Fibroblast of skin of abdomen (primary cell): ENCODE measurements around the gene CPNE7.
A peak's percentile ranks its signal among the peaks of the same experiment; 100 is the strongest.
"Not testable (repeated sequence)": the region's sequence is repeated elsewhere in the genome, so short reads cannot be mapped to it uniquely, and the experiment has no call there.

ENCODE experiments used
- DNase-seq: peaks from one replicate; pipeline ENCODE4 v3.0.0-alpha.2; 2013

The CPNE7 gene

DNA sequence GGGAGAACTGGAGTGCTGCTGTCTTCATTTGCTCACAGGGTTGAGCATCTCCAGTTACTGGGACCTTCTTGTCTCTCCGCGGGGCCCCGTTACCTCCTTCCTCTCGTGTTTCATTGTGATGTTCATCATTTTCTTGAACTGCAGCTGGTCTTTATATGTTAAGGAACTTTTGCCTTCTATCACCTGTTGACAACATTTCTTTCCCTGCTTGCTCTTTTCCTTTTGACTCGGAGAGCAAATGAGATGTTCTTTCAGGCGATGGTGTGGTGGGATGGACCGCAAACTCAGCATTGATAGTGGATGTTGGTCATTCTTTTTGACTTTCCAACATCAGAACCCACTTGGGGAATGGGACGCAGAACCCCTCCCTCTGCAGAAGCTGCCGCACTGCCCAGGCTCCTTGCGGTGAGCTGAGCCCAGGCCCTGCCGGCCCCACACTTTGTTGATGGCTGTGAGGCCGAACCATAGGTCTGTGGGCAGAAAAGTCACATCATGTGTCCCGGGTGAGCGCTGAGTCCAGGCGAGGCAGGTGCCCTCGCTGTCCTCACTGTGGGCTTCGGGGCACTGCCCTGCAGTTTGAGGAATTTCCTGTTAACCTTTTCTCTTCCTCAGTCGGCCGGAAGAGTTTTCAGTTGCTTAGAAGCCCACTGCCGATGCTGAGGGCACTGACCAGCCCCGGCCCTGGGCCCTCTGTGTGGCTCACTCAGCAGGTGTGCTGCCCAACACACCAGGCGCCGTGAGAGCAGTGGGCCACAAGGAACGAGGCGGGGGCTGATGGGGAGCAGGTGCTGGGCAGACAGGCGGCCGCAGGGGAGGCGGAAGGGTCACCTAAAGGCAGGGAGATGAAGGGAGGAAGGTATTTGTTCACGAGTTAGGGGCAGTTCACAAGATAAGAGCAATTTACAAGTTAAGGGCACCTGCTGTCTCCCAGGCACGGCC, 7.6 kb upstream of the CPNE7 start:
- no peak for DNase-seq

DNA sequence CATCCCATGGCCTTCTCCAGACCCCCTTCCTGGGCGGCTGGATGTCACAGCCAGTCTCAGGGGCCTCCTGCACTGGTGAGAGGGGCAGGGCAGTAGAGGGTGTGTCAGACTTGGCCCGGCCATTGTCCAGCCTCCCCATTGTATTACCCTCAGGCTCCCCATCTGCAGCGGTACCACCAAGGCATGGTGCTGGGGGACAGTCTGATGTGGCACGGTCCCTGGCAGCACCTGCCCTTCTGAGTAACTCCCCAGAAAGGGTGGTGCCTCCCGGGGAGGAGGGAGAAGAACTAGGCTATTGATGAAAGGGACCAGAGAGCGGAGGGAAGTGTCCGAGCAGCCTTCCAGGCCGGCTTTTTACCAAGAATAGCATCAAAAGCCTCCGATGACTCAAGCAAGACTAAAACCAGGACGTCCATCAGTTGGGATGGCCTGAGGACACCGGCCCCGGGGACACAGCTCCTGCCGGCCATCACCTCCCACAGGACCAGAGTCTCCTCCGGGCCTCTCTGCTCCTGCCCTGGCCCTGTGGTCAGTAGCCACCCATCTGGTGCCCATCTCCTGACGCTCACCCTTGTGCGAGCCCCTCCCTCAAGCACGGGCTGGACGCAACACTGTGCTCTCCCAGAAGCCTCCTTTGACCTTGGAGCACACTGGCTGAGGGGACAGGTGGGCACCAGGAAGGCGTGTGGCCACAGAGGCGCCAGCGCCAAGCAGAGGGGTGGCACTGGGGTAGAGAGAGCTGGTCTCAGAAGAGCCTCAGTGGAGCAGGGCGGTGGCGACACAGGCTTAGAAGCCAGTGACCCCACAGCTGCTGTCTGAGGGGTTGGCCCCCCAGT, 5.8 kb upstream of the CPNE7 start:
- DNase-seq: no peak

DNA sequence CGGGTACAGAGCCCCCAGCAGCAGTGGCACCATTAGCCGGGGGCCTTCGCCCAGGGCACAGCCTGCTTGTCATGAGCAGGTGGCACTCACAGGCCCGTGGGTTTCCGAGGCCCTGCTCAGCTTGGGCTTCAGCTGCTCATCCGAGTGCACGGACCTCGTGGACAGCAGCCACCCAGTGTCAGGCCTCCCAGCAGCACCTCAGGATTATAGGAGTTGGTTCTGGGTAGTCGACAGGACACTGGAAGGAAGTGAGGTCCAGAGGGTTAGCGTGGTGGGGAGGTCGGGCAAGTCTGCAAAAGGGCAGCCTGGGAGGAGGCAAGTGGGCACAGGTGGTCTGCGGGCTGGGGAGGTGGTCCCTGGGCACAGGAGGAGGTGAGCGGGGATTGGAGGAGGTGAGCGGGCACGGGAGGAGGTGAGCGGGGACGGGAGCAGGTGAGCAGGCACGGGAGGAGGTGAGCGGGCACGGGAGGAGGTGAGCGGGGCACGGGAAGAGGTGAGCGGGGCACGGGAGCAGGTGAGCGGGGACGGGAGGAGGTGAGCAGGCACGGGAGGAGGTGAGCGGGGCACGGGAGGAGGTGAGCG, 5.1 kb upstream of the CPNE7 start:
- no peak for DNase-seq

DNA sequence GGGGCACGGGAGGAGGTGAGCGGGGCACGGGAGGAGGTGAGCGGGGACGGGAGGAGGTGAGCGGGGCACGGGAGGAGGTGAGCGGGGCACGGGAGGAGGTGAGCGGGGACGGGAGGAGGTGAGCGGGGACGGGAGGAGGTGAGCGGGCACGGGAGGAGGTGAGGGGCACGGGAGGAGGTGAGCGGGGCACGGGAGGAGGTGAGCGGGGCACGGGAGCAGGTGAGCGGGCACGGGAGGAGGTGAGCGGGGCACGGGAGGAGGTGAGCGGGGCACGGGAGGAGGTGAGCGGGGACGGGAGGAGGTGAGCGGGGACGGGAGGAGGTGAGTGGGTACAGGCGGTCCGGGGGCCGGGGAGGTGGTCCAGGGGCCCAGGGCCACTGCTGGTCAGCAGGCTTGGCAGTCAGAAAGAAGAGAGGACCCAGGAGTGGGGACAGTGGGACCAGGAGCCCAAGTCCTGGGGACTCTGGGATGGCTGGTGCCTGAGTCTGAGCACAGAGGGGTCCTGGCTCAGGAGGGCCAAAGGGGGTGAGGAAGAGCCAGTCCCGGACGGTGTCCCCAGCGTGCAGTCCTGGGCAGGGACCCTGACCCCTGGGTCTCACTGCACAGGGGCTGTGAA, 4.5 kb upstream of the CPNE7 start:
- DNase-seq: not testable (repeated sequence)

DNA sequence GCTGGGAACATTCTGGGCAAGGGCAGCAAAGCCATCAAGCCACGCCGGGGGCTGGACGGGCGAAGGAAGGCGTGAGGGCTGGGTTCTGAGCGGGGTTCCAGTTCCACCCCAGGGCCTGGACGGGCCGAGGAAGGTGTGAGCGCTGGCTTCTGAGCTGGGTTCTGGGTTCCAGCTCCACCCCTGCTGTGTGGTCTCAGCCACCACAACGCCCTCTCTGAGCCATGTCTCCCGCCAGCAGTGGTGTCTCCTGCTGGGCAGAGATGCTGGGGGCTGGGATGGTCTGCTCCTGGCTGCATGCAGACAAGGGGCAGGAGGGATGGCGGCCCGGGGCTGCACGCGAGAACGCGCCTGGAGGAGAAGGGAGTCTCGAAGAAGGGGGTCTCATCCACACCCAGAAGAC, 3.9 kb upstream of the CPNE7 start:
- no peak for DNase-seq

DNA sequence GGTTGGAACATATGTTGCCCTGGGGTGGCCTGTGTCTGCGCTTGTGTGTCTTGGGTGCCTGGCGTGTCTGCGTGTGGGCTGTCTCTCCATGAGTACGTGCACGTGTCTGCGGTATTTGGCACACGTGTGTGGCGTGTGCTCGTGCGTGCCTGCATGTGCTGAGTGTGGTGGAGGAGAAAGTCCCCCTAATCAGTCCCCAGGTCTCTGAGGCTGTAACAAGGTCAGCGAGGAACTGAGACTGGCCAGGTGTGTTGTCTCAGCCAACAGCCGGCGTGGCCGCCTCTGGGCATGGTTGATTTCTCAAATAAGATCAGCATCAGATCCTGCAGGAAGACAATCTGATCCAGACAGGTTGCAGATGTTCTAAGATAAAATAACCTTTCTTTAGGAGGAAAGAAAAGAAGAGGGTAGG, 3.5 kb upstream of the CPNE7 start:
- no peak for DNase-seq

DNA sequence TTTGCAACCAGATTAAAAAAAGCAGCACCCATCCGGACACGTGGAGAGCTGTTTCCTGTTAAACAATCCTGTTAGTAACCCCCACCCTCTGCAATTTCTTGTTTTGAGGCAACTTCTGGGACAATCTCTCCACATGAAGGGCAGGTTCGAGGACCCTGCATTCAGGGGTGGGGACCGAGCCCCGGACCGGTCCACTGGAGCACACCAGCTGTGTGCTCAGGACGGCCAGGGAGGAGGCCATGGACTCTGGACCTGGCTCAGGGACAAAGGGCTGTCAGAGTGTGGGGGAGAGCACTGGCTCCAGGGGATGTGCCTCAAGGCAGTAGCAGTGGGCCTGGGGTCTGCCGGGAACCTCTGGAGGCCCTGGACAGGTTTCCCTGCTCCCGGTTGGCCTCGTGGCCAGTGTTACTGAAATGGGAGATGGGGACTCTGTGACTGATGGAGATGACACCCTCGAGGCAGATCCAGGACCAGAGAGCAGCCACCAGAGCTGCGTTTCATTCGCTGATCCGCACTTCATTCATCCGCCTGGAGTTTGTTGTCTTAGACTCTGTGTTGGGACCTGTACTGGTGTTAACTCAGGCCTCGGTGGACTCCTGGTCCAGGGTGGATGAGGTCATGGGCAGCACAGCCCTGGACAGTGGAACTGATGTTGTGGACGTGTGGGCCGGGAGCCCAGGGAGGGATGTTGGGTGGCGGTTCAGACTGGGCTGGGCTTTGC, 2.9 kb upstream of the CPNE7 start:
- DNase-seq: no peak

DNA sequence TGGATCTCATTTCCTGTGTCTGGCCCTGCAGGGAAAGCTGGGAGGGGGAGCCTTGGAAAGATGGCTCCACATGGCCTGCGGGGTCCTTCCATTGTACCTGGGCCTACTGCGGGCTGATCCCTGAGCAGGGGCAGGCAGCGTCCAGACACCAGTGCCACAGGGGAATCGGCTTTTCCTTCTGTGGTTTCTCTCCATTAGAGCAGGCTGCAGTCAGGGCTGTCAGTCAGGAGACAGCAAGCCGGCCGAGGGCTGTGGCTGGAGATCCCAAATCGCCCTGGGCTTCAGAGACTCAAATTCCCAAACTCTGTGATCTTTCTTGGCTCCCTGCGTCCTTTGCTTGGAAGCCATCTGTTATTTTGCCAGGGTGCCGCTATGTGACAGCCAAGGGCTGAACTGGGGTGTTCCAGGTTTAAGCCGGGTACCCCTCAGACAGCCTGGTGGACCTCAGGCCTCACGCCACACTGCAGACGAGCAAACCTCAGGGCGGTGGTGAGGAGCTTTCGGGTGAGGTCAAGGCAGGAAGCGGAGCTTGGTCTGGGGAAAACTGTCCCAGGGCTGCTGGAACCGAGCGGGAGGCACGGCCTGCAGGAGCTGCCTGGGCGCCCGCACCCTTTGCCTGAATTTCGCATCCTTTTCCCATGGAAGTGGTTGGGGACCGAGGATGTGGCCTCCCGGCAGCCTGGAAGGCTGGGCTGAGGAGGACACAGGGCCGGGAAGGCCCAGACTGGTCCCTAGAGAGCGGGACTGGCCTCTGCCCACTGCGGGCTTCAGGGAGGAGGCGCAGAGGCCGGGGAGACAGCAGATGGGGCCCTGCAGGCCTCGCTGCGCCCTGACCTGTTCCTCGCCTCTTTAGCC, 1.5 kb upstream of the CPNE7 start:
- no peak for DNase-seq

DNA sequence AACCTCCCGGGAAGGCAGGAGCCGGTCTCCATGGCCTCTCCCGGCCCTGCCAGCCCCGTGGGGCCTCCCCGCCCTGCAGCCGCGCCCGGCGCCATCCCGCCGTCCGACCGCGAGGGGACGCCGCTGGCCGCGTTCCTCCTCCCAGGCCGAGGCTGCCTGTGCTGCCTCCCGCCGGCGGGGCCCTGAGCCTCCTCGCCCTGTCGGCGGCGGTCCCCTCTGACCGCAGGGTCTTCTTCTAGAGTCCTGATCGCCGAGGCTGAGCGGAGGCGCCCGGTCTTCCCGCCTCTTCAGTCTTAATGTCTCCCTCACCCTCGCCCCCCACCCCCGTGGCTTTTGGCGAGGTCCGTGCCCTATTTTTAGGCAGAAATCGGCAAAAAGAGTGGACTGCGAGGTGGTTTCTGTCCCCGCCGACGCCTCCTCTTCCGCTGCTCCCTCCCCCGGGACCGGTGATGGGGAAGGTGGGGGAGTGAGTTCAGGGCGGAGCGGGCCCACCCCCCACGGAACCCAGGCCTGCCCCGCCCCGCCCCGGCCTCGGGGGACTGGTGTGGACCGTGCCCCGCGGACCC, 794 bp upstream of the CPNE7 start:
- DNase-seq: peak; percentile 67

DNA sequence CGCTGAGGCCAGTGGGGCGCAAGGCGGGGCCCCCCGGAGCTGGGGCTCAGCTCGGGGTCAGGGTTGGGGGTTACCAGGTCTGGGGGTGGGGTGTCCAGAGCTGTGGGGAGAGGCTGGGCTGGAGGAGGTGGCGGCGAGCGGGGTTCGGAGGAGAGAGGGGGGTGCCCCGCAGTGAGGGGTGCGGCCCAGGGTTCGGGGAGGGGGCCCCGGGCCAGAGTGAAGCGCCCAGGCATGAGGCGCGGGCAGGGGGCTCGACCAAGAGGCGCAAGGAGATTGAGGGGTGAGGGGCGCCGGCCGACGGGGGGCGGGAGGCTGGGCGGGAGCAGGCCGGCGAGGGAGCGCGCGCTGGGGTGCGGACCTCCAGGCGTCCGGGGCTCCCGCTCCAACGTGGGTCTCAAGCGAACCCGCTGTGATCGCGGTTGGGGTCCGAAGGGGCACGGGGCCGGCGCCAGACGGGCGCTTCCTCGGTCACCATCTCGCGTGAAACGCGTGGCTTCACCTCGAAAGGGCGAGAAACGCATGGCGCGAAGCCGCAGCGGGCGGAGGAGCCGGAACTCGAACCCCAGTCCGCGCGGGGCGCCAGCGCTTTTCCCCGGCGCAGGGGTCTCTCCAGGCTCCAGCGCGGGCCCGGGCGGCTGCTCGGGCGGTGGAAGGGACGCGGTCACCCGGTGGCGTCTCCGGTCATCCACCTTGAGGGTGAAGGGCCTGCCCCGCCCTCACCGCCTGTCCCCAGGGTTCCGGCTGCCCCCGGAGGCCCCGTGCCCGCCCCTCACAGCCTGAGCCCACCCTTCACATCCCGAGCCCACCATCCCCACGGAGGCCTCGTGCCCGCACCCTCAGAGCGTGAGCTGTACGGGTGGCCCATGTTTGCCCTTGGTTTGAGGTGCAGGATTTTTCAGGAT, 846 bp downstream of the CPNE7 start:
- DNase-seq: no peak

DNA sequence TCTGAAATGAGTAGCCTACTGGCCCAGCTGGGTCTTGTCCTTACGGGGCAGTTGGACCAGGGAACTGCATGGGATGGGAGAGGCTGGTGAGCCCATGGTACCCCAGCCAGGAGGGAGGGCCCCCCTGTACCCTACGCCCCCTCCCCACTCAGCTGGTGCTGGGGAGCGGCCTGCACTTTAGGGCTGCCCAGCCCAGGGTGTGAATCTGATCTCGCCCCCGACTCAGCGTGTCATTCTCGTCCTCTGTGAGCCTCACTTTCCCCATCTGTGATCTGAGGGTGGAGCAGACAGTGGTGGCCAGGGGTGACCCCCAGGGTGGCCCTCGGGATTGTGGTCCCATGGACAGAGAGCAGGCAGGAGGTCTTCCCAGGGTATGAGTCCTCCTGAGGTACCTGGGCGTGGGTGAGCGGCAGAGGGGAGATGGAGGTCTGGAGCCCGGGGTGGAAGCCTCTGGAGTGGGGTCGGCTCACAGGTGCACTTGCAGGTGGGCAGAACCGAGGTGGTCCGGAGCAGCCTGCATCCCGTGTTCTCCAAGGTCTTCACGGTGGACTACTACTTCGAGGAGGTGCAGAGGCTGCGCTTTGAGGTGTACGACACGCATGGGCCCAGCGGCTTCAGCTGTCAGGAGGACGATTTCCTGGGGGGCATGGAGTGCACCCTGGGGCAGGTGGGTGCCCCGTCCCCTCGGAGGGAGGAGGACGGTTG, 1.6 kb downstream of the CPNE7 start:
- DNase-seq: no peak

DNA sequence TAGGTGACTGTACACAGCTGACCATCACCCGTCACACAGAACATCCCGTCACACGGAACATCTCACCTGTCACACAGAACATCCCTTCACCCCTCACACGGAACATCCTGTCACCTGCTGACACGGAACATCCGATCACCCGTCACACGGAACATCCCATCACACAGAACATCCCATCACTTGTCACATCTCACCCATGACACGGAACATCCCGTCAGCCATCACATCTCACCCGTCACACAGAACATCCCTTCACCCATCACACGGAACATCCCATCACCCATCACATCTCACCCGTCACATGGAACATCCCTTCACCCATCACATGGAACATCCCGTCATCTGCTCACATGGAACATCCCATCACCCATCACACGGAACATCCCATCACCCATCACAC, 3.8 kb downstream of the CPNE7 start:
- no peak for DNase-seq

DNA sequence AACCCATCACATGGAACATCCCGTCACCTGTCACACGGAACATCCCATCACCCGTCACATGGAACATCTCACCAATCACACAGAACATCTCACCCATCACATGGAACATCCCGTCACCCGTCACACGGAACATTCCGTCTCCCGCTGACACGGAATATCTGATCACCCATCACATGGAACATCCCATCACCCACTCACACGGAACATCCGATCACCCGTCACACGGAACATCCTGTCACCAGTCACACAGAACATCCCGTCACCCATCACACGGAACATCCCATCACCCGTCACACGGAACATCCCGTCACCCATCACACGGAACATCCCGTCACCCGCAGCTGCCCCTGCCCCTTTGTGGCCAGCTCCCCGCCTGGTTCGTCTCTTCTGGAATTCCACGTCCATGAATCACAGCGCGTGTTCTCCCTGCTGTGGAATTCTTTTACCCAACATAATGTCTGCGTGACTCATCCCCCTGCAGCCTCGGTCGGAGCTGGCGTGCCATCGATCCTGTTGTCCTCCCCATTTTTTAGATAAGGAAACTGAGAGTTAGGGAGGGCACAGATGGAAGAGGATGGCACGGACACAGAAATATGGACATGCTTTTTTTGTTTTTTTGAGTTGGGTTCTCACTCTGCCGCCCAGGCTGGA, 5.6 kb downstream of the CPNE7 start:
- DNase-seq: peak; percentile 98

DNA sequence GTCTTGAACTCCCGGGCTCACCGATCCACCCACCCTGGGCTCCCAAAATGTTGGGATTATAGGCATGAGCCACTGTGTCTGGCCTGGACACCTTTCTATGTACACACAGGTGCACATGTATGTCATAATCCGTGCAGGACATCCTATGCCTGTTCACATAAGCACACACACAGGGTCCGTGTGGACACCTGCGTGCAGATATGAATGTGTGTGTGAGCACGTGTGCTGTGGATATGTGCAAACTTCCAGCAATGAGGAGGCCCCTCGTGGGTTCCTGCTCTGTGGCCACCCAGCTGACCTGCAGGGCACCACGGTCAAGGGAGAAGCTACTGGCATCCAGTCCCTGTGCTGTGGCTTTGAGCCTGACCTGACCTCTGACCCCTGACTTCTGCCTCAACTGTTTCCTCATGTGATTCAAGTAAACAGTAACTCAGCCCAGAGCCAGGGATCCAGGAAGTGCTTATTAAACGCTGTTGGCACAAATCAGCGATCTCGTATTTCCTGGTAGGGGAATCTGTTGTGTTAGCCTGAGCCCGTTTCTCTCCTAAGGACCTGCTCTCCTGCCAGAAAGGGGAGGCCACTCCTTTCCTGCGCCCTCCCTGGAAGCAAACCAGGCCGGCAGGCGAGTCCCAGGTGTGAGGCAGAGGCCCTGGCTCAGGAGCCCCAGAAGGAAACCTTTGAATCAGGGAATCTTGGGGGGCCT, 6.5 kb downstream of the CPNE7 start:
- no peak for DNase-seq

DNA sequence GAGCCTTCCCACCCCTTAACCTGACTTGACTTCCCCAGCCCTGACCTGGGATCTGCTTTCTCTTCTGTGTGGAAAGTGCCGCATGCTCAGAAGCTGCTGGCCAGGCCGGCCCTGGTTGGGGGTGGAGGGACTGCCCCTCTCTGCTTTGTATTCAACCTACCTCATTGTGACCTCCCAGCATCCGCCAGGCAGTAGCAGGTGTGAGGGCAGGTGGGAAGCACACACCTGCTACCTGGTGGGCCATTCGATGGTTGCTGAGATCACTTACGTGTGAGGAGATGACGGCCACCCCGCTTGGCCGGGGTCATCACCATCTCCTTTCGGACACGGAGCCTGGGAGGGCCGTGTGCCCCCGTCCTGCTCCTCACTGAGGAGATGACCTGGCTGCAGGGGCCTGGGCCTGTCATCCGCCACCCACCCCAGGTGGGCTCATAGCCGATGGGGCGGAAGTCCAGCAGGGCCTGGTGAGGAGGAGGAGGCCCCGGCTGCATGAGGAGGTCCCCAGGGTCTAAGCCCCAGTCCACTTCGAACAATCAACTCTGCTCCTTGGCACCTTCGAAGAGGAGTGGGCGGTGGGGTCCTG, 7.1 kb downstream of the CPNE7 start:
- DNase-seq: no peak

DNA sequence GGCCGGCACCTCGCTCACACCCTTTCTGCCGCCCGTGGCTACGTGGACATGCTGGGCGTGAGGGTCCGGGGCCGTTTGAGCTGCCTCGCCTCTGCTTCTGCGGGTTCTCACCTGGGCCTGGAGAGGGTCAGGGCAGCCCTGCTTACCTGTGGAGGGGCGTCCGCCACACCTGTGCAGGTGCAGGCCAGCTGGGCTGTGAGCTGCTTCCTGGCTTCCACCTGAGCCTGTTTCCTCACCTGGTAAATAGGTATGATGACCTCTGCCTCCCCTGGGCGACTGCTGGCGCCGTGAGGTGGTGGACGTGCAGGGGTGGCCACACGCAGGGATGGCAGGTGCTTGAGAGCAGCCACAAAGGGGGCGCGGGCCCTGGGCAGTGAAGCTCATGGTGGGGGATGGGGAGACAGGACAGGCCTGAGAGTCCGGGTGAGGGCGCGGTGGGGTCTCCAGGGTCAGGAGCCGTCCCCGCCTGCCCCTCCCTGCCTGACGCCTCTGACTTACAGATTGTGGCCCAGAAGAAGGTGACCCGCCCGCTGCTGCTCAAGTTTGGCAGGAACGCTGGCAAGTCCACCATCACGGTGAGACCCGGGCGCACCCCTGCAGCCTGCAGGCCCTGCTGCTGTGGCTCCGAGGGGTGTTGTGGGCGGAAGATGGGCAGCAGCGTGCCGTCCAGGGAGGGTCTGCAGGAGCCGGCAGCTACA, 7.8 kb downstream of the CPNE7 start:
- no peak for DNase-seq
